Thyroid gland (tissue), 4 donors: ENCODE results near the gene LATS1.

ENCODE experiments used
- CTCF ChIP-seq, 6 experiments: fragments of 200-600 bp in 3 of 6; fragments of 450-650 bp in 3 of 6; sonication (generic) in 3 of 6; IDR thresholded peaks; one replicate each; pipeline ENCODE4 v1.5.1; 2016 to 2019; ENCODE audit warnings: antibody characterized with exemption in 6 of 6, mild to moderate bottlenecking in 2 of 6, inconsistent platforms in 1 of 6, moderate library complexity in 1 of 6
- POLR2A ChIP-seq, 2 donors: fragments of 450-650 bp; IDR thresholded peaks; one replicate each; pipeline ENCODE4 v1.6.1; 2017; ENCODE audit warnings: antibody characterized with exemption in 2 of 2, mild to moderate bottlenecking in 2 of 2, moderate library complexity in 1 of 2

- no peak for TF ChIP-seq CTCF (IDR thresholded peaks at IDR 0.05)
- no peak for TF ChIP-seq POLR2A (IDR thresholded peaks at IDR 0.05)
Measured at GRCh38 chr6:149727793-149728498, 10.0 kb upstream of the LATS1 start.
